NB4 (cell line): Measurements from ENCODE around the gene C1QTNF9B.

Experiments
- POLR2A ChIP-seq: IDR thresholded peaks from 2 replicates; pipeline ENCODE4 v1.6.1; 2011; ENCODE audit warnings: mild to moderate bottlenecking; ENCODE audit not compliant: insufficient read length; ENCODE audit errors: extremely low read depth
- TF ChIP-seq, protein P1 (sequence below): IDR thresholded peaks from one replicate; pipeline ENCODE4 v1.5.1; 2012; ENCODE audit warnings: low read depth, low read length
- TF ChIP-seq, protein P2 (sequence below): IDR thresholded peaks from 2 replicates; pipeline ENCODE4 v1.6.1; 2011; ENCODE audit warnings: low read depth, low read length

DNA sequence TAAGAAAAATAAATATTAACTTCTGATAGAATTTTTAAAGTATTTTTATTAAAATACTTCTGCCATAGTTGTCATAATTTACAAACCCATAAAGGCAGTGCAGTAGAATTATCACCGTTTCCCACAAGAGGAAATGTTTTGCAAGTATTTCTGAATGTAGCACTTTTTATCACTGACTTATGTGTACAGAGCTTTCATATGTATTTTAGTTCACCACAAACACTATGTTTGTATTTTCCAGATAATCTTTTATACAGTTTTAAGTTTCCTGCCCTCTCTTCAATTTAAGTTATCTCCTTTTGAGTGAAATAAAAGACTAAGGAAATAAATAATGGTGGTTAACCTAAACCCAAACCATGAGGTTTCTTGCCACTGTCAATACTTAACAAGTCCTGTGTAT is 32.3 kb downstream of the C1QTNF9B start:
- TF ChIP-seq, protein P1, sequence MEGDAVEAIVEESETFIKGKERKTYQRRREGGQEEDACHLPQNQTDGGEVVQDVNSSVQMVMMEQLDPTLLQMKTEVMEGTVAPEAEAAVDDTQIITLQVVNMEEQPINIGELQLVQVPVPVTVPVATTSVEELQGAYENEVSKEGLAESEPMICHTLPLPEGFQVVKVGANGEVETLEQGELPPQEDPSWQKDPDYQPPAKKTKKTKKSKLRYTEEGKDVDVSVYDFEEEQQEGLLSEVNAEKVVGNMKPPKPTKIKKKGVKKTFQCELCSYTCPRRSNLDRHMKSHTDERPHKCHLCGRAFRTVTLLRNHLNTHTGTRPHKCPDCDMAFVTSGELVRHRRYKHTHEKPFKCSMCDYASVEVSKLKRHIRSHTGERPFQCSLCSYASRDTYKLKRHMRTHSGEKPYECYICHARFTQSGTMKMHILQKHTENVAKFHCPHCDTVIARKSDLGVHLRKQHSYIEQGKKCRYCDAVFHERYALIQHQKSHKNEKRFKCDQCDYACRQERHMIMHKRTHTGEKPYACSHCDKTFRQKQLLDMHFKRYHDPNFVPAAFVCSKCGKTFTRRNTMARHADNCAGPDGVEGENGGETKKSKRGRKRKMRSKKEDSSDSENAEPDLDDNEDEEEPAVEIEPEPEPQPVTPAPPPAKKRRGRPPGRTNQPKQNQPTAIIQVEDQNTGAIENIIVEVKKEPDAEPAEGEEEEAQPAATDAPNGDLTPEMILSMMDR: no peak
- TF ChIP-seq POLR2A: no peak
- TF ChIP-seq, protein P2, sequence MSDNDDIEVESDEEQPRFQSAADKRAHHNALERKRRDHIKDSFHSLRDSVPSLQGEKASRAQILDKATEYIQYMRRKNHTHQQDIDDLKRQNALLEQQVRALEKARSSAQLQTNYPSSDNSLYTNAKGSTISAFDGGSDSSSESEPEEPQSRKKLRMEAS: no peak
